ENCODE results near the gene RAD50. TPM values are rescaled to one million over a fixed set of nuclear protein-coding genes. Genes with fewer than 3 reads are reported as not detected.

RAD50 gene
- total RNA-seq, 1 donor from 2014 or later, result 13.1 TPM

Other genes starting within 250 kb of the RAD50 start
- gene SLC22A5, start 187.3 kb upstream of the RAD50 start, total RNA-seq, result 2.8 and 3.8 TPM in 2 replicates
- gene IRF1, start 66.2 kb upstream of the RAD50 start, total RNA-seq, result 10.1 and 16.4 TPM in 2 replicates
- not detected in 2 replicates for gene IL5, start 13.5 kb upstream of the RAD50 start, total RNA-seq
- not detected in 2 replicates for gene IL13, start 101.2 kb downstream of the RAD50 start, total RNA-seq
- not detected in 2 replicates for gene IL4, start 117.0 kb downstream of the RAD50 start, total RNA-seq
- 8.2 and 12.3 TPM in 2 replicates for gene KIF3A, start 180.6 kb downstream of the RAD50 start, total RNA-seq
- 0.04 TPM in 1 of 2 replicates, not detected in the other for gene CCNI2, start 190.4 kb downstream of the RAD50 start, total RNA-seq
- gene SEPTIN8, start 220.3 kb downstream of the RAD50 start, total RNA-seq, result 55.6 and 88.8 TPM in 2 replicates